Esophagus squamous epithelium (tissue), 5 donors: ENCODE data around the gene GOLGA8A. TPM values are rescaled to one million over a fixed set of nuclear protein-coding genes. Genes with fewer than 3 reads are reported as not detected.
"Not testable (repeated sequence)": the region's sequence is repeated elsewhere in the genome, so short reads cannot be mapped to it uniquely, and the experiment has no call there.

Source experiments
- DNase-seq: peaks from one replicate; lab custom pipeline; 2025; lab: John Stamatoyannopoulos, UW
- H3K27ac ChIP-seq, 4 donors: fragments of 200-600 bp; sonication (generic); one replicate each; pipeline ENCODE4 v1.5.1; 2016 to 2019; ENCODE audit warnings: mild to moderate bottlenecking in 1 of 4
- H3K27me3 ChIP-seq, 4 donors: fragments of 200-600 bp; sonication (generic); 1 replicate in 3 of 4; 2 replicates in 1 of 4; pipeline versions ENCODE4 v1.5.1 to v1.6.0; 2017 to 2021; ENCODE audit warnings: antibody characterized with exemption in 1 of 4
- H3K36me3 ChIP-seq, 3 donors: fragments of 200-600 bp; sonication (generic); one replicate each; pipeline ENCODE4 v1.5.1; 2016 to 2019
- H3K4me1 ChIP-seq, 3 donors: fragments of 200-600 bp; sonication (generic); one replicate each; pipeline ENCODE4 v1.5.1; 2017 to 2019
- H3K4me3 ChIP-seq, 4 donors: fragments of 200-600 bp; sonication (generic); 1 replicate in 3 of 4; 2 replicates in 1 of 4; pipeline ENCODE4 v1.5.1; 2016 to 2019; ENCODE audit warnings: mild to moderate bottlenecking in 2 of 4, moderate library complexity in 1 of 4
- H3K9me3 ChIP-seq, 3 donors: fragments of 200-600 bp; sonication (generic); one replicate each; pipeline ENCODE4 v1.5.1; 2016 to 2019
- WGBS, 2 donors: methylation state at CpG; one replicate each; pipeline ENCODE4 v1.1.5; 2018; 5-methylcytosine and 5-hydroxymethylcytosine counted together
- intact Hi-C: fragments of 100-400 bp; cut with DNase I; formaldehyde crosslinking; loops from one replicate; pipeline ENCODE4 v1.15.0; 2022
- total RNA-seq, 4 donors: library from RNA; depleted of rRNA; stranded (reverse); fragments of >200 nt; gene quantifications; one replicate each; pipeline ENCODE4 v1.1.0, GENCODE V29; 2016
- donor health status: DM: yes; HTN: yes; CAD: no.

The GOLGA8A gene
- total RNA-seq, 4 donors from 2014 or later = 5.8 to 55.9 (median 18.6) TPM

DNA sequence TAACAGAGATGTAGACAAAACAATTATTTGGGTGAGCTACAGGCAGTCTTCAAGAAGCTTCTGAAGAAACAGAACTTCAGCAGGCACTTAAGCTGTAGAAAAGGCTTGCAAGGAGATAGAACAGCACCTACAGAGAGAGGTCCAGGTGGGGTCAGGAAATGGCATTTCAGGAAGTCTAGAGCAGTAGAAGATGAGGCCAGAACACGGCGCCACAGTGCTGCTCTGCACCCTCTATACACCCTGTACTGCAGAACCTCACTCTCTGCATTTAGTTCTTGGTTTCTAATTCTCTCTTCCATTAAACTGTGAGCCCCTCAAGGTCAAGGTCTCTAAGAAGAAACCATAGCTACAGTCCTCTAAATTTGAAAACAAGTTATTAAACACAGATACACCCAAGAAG is 44.6 kb downstream of the GOLGA8A start:
- H3K4me3 ChIP-seq, DNase-seq, H3K27me3 ChIP-seq, H3K9me3 ChIP-seq, H3K27ac ChIP-seq, H3K36me3 ChIP-seq, intact Hi-C loops, H3K4me1 ChIP-seq: not testable (repeated sequence)
- no CpG with 5 or more reads among the region's 2 CpGs for WGBS, 2 donors

DNA sequence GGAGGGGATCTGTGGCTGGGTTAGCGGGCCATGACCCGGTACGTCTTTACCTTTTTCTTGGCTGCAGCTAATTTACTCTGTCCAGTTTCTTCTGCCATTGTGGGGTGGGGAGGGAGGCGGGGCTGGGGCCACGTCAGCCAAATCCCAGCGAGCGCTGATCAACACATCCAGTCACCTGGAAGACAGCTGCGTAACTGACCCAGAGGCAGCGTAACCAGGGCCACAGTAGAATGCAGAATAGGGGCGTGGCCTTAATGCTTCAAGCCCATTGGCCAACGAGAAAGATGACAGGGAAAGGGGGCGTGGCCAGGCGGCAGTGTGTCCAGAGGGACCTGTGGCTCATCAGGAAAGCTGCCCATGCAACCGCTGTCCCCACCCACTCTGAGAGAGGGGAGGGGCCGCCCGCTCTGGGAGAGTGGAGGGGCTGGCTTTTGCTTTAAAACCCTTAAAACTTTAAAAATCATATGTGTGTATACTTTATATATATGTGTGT is 48.0 kb downstream of the GOLGA8A start:
- H3K4me1 ChIP-seq, H3K4me3 ChIP-seq, H3K9me3 ChIP-seq, DNase-seq, intact Hi-C loops, H3K36me3 ChIP-seq, H3K27ac ChIP-seq, H3K27me3 ChIP-seq: not testable (repeated sequence)
- WGBS, 2 donors = no CpG with 5 or more reads among the region's 16 CpGs

Other genes starting within 250 kb of the GOLGA8A start
- gene KATNBL1, start 227.7 kb downstream of the GOLGA8A start, total RNA-seq = 10 to 100 TPM; 35.8 to 96.2 (median 74.3) TPM
- gene EMC4, start 212.8 kb downstream of the GOLGA8A start, total RNA-seq = 100 to 1,000 TPM; 114 to 154 (median 139) TPM
- 10 to 100 TPM; 33.0 to 70.3 (median 49.5) TPM for gene SLC12A6, start 100.0 kb downstream of the GOLGA8A start, total RNA-seq
- 100 to 1,000 TPM; 132 to 213 (median 176) TPM for gene NOP10, start 94.7 kb downstream of the GOLGA8A start, total RNA-seq
- not detected for gene NUTM1, start 94.5 kb downstream of the GOLGA8A start, total RNA-seq
- gene LPCAT4, start 70.6 kb downstream of the GOLGA8A start, total RNA-seq = 10 to 100 TPM; 11.8 to 40.2 (median 32.6) TPM
- 100 to 1,000 TPM in 1 of 4 donors, 10 to 100 TPM in 2, 1 to 10 TPM in 1; 3.4 to 105 (median 33.7) TPM for gene GOLGA8B, start 145.8 kb upstream of the GOLGA8A start, total RNA-seq